GM10266 (cell line): Measurements from ENCODE around the gene DDX1.

Source experiments
- DNase-seq: peaks from one replicate; pipeline ENCODE4 v3.0.0; 2012; ENCODE audit errors: extremely low spot score
- TF ChIP-seq, protein P1 (sequence below): IDR thresholded peaks from 2 replicates; pipeline ENCODE4 v1.5.1; 2012; ENCODE audit warnings: mild to moderate bottlenecking, low read depth; ENCODE audit not compliant: control insufficient read depth, insufficient read depth; ENCODE audit errors: missing control alignments

Gene DDX1

DNA sequence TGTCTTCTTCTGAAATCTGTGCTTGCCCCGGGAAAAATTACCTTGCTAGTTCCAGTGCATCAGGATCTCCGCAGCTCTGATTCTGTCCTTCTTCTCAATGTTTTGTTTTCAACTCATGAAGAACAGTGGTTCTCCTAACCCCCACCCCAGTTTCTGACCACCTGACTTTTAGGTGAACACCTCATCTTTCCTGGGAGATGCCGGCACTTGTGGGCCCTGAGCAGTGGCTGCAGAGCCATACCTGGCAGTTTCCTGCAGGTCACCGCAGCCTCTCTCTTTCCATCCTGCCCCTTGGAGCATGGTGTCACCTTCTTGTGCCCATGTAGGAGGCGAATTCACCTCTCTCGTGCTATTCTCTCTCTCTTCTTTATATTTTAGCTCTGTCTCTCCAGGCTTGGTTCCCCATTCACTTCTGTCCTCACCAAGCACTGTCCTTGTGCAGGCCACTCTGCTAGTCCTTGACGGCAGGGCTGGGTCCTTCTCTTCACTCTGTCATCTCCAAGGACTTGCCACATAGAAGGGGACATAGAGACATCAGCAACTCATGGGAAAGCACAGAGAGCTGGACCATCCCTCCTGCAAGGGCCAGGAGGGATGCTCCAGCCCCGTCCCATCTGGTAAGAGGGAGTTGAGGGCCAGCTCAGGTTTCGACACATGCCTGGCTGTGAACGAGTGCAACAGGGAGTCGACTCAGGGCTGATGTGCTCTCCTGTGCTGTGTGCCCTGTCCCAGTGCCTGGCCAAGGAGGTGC, 59.1 kb downstream of the DDX1 start:
- DNase-seq = no peak
- TF ChIP-seq, protein P1, sequence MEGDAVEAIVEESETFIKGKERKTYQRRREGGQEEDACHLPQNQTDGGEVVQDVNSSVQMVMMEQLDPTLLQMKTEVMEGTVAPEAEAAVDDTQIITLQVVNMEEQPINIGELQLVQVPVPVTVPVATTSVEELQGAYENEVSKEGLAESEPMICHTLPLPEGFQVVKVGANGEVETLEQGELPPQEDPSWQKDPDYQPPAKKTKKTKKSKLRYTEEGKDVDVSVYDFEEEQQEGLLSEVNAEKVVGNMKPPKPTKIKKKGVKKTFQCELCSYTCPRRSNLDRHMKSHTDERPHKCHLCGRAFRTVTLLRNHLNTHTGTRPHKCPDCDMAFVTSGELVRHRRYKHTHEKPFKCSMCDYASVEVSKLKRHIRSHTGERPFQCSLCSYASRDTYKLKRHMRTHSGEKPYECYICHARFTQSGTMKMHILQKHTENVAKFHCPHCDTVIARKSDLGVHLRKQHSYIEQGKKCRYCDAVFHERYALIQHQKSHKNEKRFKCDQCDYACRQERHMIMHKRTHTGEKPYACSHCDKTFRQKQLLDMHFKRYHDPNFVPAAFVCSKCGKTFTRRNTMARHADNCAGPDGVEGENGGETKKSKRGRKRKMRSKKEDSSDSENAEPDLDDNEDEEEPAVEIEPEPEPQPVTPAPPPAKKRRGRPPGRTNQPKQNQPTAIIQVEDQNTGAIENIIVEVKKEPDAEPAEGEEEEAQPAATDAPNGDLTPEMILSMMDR = no peak

GRCh38 chr2:15651367-15651727, 59.7 kb downstream of the DDX1 start:
- TF ChIP-seq, protein P1 = no peak
- no peak for DNase-seq

DNA sequence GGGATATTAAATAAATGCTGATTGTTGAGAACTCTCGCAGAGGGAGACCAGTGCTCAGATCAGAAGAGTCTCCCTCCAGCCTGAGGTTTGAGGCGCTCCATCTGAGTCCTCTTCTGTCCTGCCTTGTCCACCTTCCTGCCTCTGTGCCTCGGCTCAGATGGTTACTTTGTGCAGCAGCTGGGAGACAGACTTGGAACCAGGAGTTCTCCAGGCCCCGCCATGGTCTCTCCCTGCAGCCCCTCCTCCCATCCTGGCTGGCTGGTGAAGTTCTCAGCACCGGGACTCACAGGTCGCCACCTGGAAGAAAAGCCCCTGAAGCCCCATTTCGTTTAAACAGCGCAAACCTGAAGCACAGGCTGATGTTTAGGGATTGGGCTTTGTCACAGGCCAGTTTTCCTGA, 60.6 kb downstream of the DDX1 start:
- TF ChIP-seq, protein P1 = no peak
- no peak for DNase-seq

GRCh38 chr2:15652801-15653200, 61.1 kb downstream of the DDX1 start:
- TF ChIP-seq, protein P1 = no peak
- DNase-seq = no peak

DNA sequence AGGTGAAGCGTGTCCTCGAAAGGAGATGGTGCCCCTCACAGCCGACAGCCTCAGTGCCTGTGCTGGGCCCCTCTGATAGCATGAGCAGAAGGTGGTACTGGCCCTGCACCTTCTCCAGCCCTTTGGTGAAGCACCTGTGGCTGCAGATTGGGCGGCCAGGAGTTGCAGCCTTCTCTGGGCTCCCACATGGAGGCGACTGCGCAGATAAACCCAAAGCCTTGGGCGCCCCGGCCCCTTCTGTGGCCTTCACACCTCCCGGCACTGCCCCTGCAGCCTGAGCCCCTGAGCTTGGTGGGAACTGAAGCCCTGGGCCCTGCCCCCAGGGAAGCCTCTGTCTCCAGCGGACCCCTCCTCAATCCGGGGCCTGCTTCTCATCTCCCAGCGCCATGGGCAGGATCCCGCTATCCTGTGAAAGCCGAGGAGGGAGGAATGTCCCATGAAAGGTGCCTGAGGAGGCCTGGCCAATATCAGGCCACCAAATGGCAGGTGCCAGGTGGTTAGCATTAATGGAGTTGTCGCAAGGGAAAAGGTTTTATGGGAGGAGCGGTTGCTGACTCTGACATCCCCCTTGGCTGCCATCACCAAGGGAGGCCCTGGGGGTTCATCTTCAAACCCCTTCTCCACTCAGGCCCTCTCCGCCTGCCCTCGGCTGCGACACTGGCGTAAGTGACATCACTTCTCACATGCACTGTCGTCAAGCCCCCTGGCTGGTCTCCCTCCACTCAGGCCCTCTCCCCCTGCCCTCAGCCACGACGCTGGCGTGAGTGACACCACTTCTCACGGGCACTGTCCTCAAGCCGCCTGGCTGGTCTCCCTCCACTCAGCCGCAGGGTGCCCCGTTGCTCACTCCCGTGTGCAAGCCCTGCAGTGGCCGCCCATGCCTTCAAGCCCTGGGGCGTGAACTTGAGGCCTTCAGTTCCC, 62.4 kb downstream of the DDX1 start:
- no peak for DNase-seq
- TF ChIP-seq, protein P1 = no peak

DNA sequence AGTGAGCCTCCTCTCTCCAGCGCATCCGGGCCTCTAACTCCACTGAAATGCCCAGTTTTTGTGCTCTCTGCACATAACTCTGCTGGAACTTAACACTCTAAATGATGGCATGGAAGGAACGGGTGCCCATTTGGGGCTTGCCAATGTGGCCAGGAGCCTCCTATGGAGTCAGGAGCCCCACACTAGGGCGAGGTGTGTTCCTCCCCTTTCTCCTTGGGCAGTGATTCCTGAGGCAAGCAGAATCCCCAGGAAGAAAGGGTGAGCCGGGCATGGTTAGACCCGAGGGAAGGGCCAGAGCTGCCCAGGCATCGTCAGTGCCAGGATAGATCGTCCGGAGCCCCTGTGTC, 63.0 kb downstream of the DDX1 start:
- DNase-seq = no peak
- TF ChIP-seq, protein P1 = no peak
